WTC11 (cell line): ENCODE results near the gene CELF2. TPM values are rescaled to one million over a fixed set of nuclear protein-coding genes. Genes with fewer than 3 reads are reported as not detected.

Experiments
- ATAC-seq: fragments of 200-7000 bp; cut with Tn5 transposase; 2 replicates; pipeline ENCODE4 v1.10.0; 2021; ENCODE audit warnings: mild to moderate bottlenecking, moderate library complexity
- CTCF ChIA-PET: fragments of 300-600 bp; sonication (Branson Sonifier 250); formaldehyde crosslinking; loops from one replicate; lab custom pipeline; 2021; ENCODE audit warnings: antibody characterized with exemption; lab: Charles Lee
- POLR2A ChIA-PET: fragments of 350-600 bp; sonication (Branson Sonifier 250); formaldehyde crosslinking; loops from one replicate; lab custom pipeline; 2021; ENCODE audit warnings: antibody characterized with exemption; lab: Charles Lee
- DNase-seq: peaks from one replicate; pipeline ENCODE4 v3.0.0; 2021; ENCODE audit warnings: low spot score
- H3K27ac Mint-ChIP-seq: 2 replicates; pipeline ENCODE4 v1.8.0; 2021; ENCODE audit warnings: mixed read lengths
- H3K27me3 Mint-ChIP-seq: 2 replicates; pipeline ENCODE4 v1.8.0; 2021; ENCODE audit warnings: low read depth, mild to moderate bottlenecking, moderate library complexity, mixed read lengths
- H3K36me3 Mint-ChIP-seq: 2 replicates; pipeline ENCODE4 v1.8.0; 2021; ENCODE audit warnings: mixed read lengths
- H3K4me1 Mint-ChIP-seq: 2 replicates; pipeline ENCODE4 v1.8.0; 2022; ENCODE audit warnings: mixed read lengths
- H3K4me3 Mint-ChIP-seq: 2 replicates; pipeline ENCODE4 v1.8.0; 2021; ENCODE audit warnings: mild to moderate bottlenecking, moderate library complexity, mixed read lengths
- H3K9me3 Mint-ChIP-seq: 2 replicates; pipeline ENCODE4 v1.8.0; 2021; ENCODE audit warnings: mixed read lengths
- ATF1 ChIP-seq: sonication (generic); formaldehyde crosslinking; IDR thresholded peaks from 2 replicates; pipeline ENCODE4 v1.8.1; 2023; ENCODE audit warnings: mild to moderate bottlenecking, moderate library complexity, missing genetic modification reagents
- CBFB ChIP-seq: sonication (generic); formaldehyde crosslinking; IDR thresholded peaks from 2 replicates; pipeline ENCODE4 v1.8.1; 2022; ENCODE audit warnings: mild to moderate bottlenecking, low read depth, missing genetic modification reagents
- CREB1 ChIP-seq: sonication (generic); formaldehyde crosslinking; IDR thresholded peaks from 2 replicates; pipeline ENCODE4 v1.8.0; 2023; ENCODE audit warnings: mild to moderate bottlenecking, missing genetic modification reagents
- GTF2I ChIP-seq: fragments of 250-450 bp; sonication (Bioruptor Pico); conservative IDR thresholded peaks from 2 replicates; pipeline ENCODE4 v1.4.0; 2021; ENCODE audit warnings: mild to moderate bottlenecking
- JUN ChIP-seq: sonication (generic); formaldehyde crosslinking; IDR thresholded peaks from 2 replicates; pipeline ENCODE4 v1.8.0; 2023; ENCODE audit warnings: mild to moderate bottlenecking, missing genetic modification reagents
- OVOL2 ChIP-seq: fragments of 250-450 bp; sonication (Bioruptor Pico); IDR thresholded peaks from 2 replicates; pipeline ENCODE4 v1.9.0; 2021; ENCODE audit warnings: mild to moderate bottlenecking, borderline replicate concordance
- RORB ChIP-seq: fragments of 250-450 bp; sonication (Bioruptor Pico); IDR thresholded peaks from 2 replicates; pipeline ENCODE4 v1.9.0; 2021; ENCODE audit warnings: mild to moderate bottlenecking
- TCF7 ChIP-seq: sonication (generic); formaldehyde crosslinking; IDR thresholded peaks from 2 replicates; pipeline ENCODE4 v1.8.0; 2022; ENCODE audit warnings: mild to moderate bottlenecking, low read depth, missing genetic modification reagents, moderate library complexity
- TEAD1 ChIP-seq: sonication (generic); formaldehyde crosslinking; IDR thresholded peaks from 2 replicates; pipeline ENCODE4 v1.8.0; 2022; ENCODE audit warnings: mild to moderate bottlenecking, missing genetic modification reagents
- ZNF121 ChIP-seq: sonication (generic); formaldehyde crosslinking; IDR thresholded peaks from 2 replicates; pipeline ENCODE4 v1.8.0; 2023; ENCODE audit warnings: missing genetic modification reagents
- ZNF219 ChIP-seq: sonication (generic); formaldehyde crosslinking; IDR thresholded peaks from 2 replicates; pipeline ENCODE4 v1.8.0; 2023; ENCODE audit warnings: missing genetic modification reagents, mild to moderate bottlenecking, borderline replicate concordance
- total RNA-seq: library from RNA; stranded (reverse); gene quantifications from 3 replicates; pipeline ENCODE4 v1.2.3, GENCODE V29; 2021
- TF ChIP-seq, protein P1 (sequence below): sonication (generic); formaldehyde crosslinking; IDR thresholded peaks from 2 replicates; pipeline ENCODE4 v1.8.0; 2022; ENCODE audit warnings: mild to moderate bottlenecking, missing genetic modification reagents
- TF ChIP-seq, protein P2 (sequence below): sonication (generic); formaldehyde crosslinking; IDR thresholded peaks from 2 replicates; pipeline ENCODE4 v1.8.0; 2022; ENCODE audit warnings: mild to moderate bottlenecking, missing genetic modification reagents
- TF ChIP-seq, protein P3 (sequence below): fragments of 200-600 bp; IDR thresholded peaks from 2 replicates; pipeline ENCODE4 v1.8.0; 2022; ENCODE audit warnings: antibody characterized with exemption
- TF ChIP-seq, protein P4 (sequence below): sonication (generic); formaldehyde crosslinking; IDR thresholded peaks from 2 replicates; pipeline ENCODE4 v1.8.0; 2022; ENCODE audit warnings: missing genetic modification reagents
- TF ChIP-seq, protein P5 (sequence below): sonication (generic); formaldehyde crosslinking; IDR thresholded peaks from 2 replicates; pipeline ENCODE4 v1.8.1; 2022; ENCODE audit warnings: mild to moderate bottlenecking, moderate library complexity, missing genetic modification reagents

Gene CELF2
- total RNA-seq, 1 experiment from 2014 or later, result 24.6 TPM

DNA sequence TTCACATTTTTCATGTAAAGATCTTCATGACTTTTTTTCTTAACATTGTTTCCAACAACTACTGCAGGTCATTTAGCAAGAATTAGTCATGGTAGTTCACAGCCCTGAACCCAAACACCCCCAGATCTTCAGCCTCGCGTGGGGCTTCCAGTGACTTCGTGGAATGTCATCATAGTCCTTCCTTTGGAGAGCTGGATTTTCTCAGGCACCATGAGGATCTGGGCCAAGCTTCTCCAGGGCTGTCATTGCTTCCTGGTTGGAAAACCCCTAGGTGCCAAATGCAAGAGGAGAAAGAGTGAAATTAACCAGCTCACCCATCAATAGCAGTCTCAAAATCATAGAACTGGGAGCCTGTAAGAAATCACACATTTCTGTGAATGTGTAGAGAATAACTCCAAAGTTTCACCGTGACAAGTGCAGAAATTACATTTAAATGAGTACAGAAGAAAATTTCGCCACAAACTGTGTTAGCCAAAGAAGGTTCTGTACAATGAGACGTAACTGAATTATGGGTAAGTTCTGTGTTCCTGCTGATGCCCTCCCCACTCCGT is 175.4 kb downstream of the CELF2 start:
- no peak for ATAC-seq
- H3K27ac Mint-ChIP-seq, result peak overlapping the region; percentile 39
- peaks cover 58% of the 10 kb centered on the region for H3K4me1 Mint-ChIP-seq

DNA sequence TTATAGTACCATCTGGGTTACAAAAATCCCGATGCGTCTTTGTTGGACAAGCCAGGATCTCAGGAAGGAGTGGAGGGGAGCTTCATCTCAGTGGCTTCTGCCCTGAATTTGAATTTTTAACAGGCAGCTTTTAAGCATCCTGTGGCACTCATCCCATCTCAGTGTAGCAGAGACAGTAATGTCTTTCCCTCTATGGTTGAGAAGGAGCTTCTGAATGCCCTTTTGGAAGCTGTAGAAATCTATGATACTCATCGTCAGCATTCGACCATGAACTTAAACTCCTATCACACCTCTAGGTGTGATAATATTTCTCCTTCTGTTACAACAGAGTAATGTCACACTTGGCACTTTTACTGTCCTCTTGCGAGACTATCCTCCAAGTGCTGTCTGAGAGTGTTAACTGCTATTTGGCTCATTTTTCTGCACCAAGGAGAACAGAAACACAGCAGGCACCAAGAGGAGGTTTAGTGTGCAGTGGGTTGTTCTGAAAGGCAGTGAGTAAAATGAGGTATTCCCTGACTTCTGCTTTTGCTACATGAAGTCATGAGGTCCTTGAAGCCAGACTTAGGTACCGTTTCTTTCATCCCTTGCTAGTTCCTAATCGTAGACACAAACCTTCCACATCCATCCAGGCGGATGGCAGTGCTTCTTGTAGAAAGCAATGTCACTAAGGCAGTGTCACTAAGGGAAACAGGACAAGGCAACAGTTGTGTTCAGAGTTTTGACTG is 177.4 kb downstream of the CELF2 start:
- peak overlapping the region; percentile 8; the same call in 1 of the 2 replicates for H3K27ac Mint-ChIP-seq
- H3K9me3 Mint-ChIP-seq, result no peaks in the 10 kb centered on the region
- no peaks in the 10 kb centered on the region for H3K27me3 Mint-ChIP-seq
- TF ChIP-seq TCF7 (CRISPR knock-in tag) (no peak), OVOL2 (no peak), CBFB (CRISPR knock-in tag) (no peak), ATF1 (CRISPR knock-in tag) (no peak), CREB1 (CRISPR knock-in tag) (no peak), RORB (no peak), TEAD1 (CRISPR knock-in tag) (no peak), GTF2I (CRISPR knock-in tag) (no peak), ZNF121 (CRISPR knock-in tag) (no peak)
- TF ChIP-seq, protein P1, sequence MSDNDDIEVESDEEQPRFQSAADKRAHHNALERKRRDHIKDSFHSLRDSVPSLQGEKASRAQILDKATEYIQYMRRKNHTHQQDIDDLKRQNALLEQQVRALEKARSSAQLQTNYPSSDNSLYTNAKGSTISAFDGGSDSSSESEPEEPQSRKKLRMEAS, result no peak
- TF ChIP-seq, protein P2, sequence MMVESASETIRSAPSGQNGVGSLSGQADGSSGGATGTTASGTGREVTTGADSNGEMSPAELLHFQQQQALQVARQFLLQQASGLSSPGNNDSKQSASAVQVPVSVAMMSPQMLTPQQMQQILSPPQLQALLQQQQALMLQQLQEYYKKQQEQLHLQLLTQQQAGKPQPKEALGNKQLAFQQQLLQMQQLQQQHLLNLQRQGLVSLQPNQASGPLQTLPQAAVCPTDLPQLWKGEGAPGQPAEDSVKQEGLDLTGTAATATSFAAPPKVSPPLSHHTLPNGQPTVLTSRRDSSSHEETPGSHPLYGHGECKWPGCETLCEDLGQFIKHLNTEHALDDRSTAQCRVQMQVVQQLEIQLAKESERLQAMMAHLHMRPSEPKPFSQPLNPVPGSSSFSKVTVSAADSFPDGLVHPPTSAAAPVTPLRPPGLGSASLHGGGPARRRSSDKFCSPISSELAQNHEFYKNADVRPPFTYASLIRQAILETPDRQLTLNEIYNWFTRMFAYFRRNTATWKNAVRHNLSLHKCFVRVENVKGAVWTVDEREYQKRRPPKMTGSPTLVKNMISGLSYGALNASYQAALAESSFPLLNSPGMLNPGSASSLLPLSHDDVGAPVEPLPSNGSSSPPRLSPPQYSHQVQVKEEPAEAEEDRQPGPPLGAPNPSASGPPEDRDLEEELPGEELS (CRISPR knock-in tag), result no peak
- TF ChIP-seq, protein P3, sequence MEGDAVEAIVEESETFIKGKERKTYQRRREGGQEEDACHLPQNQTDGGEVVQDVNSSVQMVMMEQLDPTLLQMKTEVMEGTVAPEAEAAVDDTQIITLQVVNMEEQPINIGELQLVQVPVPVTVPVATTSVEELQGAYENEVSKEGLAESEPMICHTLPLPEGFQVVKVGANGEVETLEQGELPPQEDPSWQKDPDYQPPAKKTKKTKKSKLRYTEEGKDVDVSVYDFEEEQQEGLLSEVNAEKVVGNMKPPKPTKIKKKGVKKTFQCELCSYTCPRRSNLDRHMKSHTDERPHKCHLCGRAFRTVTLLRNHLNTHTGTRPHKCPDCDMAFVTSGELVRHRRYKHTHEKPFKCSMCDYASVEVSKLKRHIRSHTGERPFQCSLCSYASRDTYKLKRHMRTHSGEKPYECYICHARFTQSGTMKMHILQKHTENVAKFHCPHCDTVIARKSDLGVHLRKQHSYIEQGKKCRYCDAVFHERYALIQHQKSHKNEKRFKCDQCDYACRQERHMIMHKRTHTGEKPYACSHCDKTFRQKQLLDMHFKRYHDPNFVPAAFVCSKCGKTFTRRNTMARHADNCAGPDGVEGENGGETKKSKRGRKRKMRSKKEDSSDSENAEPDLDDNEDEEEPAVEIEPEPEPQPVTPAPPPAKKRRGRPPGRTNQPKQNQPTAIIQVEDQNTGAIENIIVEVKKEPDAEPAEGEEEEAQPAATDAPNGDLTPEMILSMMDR, result no peak
- TF ChIP-seq, protein P4, sequence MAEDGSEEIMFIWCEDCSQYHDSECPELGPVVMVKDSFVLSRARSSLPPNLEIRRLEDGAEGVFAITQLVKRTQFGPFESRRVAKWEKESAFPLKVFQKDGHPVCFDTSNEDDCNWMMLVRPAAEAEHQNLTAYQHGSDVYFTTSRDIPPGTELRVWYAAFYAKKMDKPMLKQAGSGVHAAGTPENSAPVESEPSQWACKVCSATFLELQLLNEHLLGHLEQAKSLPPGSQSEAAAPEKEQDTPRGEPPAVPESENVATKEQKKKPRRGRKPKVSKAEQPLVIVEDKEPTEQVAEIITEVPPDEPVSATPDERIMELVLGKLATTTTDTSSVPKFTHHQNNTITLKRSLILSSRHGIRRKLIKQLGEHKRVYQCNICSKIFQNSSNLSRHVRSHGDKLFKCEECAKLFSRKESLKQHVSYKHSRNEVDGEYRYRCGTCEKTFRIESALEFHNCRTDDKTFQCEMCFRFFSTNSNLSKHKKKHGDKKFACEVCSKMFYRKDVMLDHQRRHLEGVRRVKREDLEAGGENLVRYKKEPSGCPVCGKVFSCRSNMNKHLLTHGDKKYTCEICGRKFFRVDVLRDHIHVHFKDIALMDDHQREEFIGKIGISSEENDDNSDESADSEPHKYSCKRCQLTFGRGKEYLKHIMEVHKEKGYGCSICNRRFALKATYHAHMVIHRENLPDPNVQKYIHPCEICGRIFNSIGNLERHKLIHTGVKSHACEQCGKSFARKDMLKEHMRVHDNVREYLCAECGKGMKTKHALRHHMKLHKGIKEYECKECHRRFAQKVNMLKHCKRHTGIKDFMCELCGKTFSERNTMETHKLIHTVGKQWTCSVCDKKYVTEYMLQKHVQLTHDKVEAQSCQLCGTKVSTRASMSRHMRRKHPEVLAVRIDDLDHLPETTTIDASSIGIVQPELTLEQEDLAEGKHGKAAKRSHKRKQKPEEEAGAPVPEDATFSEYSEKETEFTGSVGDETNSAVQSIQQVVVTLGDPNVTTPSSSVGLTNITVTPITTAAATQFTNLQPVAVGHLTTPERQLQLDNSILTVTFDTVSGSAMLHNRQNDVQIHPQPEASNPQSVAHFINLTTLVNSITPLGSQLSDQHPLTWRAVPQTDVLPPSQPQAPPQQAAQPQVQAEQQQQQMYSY, result no peak
- TF ChIP-seq, protein P5, sequence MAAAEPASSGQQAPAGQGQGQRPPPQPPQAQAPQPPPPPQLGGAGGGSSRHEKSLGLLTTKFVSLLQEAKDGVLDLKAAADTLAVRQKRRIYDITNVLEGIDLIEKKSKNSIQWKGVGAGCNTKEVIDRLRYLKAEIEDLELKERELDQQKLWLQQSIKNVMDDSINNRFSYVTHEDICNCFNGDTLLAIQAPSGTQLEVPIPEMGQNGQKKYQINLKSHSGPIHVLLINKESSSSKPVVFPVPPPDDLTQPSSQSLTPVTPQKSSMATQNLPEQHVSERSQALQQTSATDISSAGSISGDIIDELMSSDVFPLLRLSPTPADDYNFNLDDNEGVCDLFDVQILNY (CRISPR knock-in tag), result no peak
- ChIA-PET POLR2A (no interaction called here), CTCF (no interaction called here)
- DNase-seq (no peak), ATAC-seq (no peak)
- H3K4me3 Mint-ChIP-seq, result no peak overlapping the region
- H3K4me1 Mint-ChIP-seq, result peaks cover 56% of the 10 kb centered on the region
- H3K36me3 Mint-ChIP-seq, result peaks cover 6% of the 10 kb centered on the region; the same call in 1 of the 2 replicates

More for the DNA sequence above, 175.4 kb downstream of the CELF2 start:
- ChIA-PET POLR2A (interaction anchor here (0.7 kb wide), 1 partner anchor 1704 kb away, joined by 3 read pairs; no protein-coding TSS in a partner anchor), CTCF (interaction anchor here (1.1 kb wide), 1 partner anchor 111 kb away, joined by 3 read pairs; no protein-coding TSS in a partner anchor)
- TF ChIP-seq OVOL2 (no peak), JUN (CRISPR knock-in tag) (no peak), ZNF219 (no peak)
- Mint-ChIP-seq H3K4me3 (no peak overlapping the region), H3K9me3 (no peaks in the 10 kb centered on the region), H3K36me3 (peaks cover 6% of the 10 kb centered on the region; the same call in 1 of the 2 replicates), H3K27me3 (no peaks in the 10 kb centered on the region)
- DNase-seq, result no peak
